HPDE6-E6E7 (cell line): ENCODE measurements around the gene BMF.
A peak's percentile ranks its signal among the peaks of the same experiment; 100 is the strongest.

Experiments
- DNase-seq: peaks from one replicate; pipeline ENCODE4 v3.0.0; 2011; ENCODE audit warnings: missing footprints; ENCODE audit errors: extremely low spot score

Gene BMF

GRCh38 chr15:40048211-40048792 lies 60.4 kb downstream of the BMF start:
- no peak for DNase-seq

- DNase-seq = no peak
These were observed 61.1 kb downstream of the BMF start for GRCh38 chr15:40047415-40048210.

GRCh38 chr15:40046721-40047414 lies 61.8 kb downstream of the BMF start:
- DNase-seq = no peak

- DNase-seq = no peak
These were observed 63.0 kb downstream of the BMF start for GRCh38 chr15:40045572-40046217.

DNA sequence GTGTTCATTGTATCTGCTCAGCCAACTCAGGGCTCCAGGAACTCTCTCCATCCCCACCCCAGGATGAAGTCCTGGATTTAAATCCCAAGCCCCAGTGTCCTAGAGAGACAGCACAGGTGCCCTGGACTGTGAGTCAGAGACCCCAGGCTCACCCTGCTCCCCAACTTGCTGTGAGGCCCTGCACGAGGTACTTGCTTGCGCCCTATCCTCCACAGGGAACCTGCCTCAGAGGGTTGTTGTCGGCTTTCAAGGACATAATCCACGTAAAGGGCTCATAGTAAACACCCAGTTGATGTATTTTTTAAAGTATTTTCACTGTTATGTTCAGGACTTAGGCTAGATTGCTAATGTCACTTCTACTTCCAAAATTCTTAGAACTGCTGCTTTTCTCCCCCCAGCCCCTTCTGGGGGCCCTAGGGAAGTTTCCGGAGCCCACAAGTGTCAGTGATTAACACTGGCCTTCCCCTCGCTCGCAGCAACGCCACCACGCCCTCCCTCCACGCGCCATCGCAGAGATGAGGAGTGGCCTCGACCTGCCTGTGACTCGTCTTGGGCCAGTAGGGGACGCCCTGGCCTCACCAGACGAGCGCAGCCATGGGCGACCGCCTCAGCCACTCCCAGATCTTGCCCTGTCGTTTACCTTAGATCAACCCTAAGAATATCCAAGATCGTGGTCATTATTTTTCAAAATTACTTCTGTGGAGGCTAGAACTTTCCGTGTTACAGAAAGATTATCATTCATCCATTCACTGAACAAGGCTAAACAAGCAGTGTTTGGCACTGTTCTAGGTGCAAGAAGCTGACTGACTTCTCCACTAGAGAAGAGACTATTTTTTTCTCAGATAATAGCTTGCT lies 63.7 kb downstream of the BMF start:
- DNase-seq = peak; percentile 88

- DNase-seq = no peak
These were observed 64.6 kb downstream of the BMF start for GRCh38 chr15:40043927-40044716.

DNA sequence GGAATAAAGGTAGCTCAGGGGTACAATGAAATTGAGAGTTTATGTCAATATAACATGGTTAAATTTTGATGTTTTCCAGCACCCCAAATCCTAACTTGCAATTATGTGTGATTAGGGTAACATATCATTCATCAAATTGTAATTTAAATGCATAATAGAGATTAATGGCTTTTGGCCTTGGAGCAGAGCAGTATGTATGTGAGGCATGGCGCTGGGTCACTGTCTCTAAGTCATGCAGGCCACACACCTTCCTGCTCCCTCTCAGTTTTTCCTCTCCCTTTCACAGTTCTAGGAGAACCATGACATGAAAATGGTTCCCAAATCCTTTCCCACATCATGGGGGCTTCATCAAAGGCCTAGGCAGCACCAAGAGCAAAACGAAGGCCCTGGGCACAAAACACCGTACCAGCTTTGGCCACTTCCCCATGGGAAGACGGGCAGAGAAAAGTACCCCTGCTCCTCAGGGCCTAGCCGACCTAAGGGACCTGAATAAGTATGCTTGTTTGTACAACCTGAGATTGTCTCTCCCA lies 65.8 kb downstream of the BMF start:
- DNase-seq = no peak

GRCh38 chr15:40040770-40041169 lies 67.9 kb downstream of the BMF start:
- DNase-seq = no peak

GRCh38 chr15:40040293-40040635 lies 68.4 kb downstream of the BMF start:
- DNase-seq = no peak

DNA sequence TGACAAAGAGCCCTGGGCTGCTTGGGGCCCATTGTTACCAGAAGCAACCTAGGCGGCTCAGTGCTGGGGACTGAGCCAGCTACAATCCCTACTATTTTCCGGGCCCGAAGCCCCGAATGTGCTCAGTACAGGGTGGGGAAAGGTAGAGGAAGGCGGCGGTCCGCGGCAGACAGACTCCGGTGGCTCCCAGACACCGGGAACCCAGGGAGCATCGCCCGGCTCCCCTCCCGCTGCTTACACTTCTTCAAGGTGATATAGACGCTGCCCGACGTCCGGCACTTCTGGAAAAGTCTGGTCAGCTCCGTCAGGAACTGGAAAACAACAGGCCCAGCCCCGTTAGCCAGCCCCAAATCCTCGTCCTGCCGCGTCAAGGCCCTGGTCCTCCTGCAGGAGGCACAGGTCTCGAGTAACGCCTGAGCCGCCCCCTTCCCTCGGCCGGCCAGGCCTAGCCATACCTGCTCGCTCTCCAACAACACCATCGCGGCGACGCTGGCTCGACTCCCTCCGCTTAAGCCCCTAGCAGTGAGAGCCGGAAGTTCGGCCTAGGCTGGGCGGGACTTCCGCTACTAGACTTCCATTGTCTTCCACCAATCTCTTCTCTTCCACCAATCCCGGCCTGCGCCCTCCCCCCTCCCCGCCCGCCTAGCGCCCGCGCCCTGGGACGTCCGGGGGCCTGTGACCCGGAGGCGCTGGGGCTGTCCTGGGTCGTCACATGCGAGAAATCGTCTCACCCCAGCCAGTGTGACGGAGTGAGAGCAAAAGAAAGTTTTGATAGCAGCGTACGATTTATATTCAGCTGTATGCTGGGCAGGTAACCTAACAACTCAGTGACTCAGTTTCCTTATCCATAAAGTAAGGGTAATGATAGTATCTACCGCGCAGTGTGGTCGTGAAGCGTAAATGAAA lies 69.8 kb downstream of the BMF start, which contains the start of gene SRP14:
SRP14 (minus strand) TSS at position 544 of the 906 bp plus-strand sequence; CDS start at position 479, 65 bp downstream.
- DNase-seq = peak; percentile 70

DNA sequence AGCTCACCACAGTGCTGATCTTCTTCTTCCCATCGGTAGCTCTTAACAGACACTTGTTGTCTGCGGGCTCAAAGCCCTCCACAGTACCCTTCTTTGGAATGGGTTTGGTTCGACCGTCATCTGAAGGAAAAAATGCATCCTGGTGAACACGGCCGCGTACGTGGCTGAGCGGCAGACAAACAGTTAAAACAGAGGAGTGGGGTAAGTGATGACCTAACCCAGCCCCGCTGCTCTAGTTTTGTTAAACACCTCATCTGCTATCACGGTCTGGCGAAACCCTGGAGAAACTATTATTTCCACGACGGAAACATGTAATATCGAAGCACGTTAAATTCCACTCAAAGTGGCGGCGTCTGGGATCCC lies 70.4 kb downstream of the BMF start:
- no peak for DNase-seq
